Left lung (tissue), 10 donors: ENCODE data around the gene PARD6B. TPM values are rescaled to one million over a fixed set of nuclear protein-coding genes. Genes with fewer than 3 reads are reported as not detected.

ENCODE experiments used
- ATAC-seq: fragments of 200-7000 bp; cut with Tn5 transposase; one replicate; pipeline ENCODE4 v1.9.1; 2020; ENCODE audit warnings: moderate library complexity
- DNase-seq, 4 donors: peaks; one replicate each; pipeline ENCODE4 v3.0.0-alpha.2; 2013 to 2020
- H3K27ac ChIP-seq, 2 donors: fragments of 200-600 bp; sonication (generic) in 1 of 2; one replicate each; pipeline versions ENCODE4 v1.5.0 to v1.8.0; 2020 to 2021
- H3K27me3 ChIP-seq, 2 donors: fragments of 200-600 bp; sonication (generic) in 1 of 2; one replicate each; pipeline versions ENCODE4 v1.5.0 to v1.8.0; 2020 to 2021
- H3K36me3 ChIP-seq, 2 donors: fragments of 200-600 bp; sonication (generic) in 1 of 2; one replicate each; pipeline versions ENCODE4 v1.5.0 to v1.8.0; 2020 to 2021
- H3K4me1 ChIP-seq, 2 donors: fragments of 200-600 bp; one replicate each; pipeline ENCODE4 v1.8.0; 2021
- H3K4me3 ChIP-seq, 2 donors: fragments of 200-600 bp; sonication (generic) in 1 of 2; one replicate each; pipeline versions ENCODE4 v1.5.0 to v1.8.0; 2020 to 2021; ENCODE audit warnings: mild to moderate bottlenecking in 1 of 2
- H3K9me3 ChIP-seq, 2 donors: fragments of 200-600 bp; sonication (generic) in 1 of 2; one replicate each; pipeline versions ENCODE4 v1.5.0 to v1.8.0; 2020 to 2021
- intact Hi-C, 2 donors: fragments of 100-400 bp; cut with DNase I; formaldehyde crosslinking; loops; one replicate each; pipeline versions ENCODE4 v1.11.2 to v1.14.2; 2022
- polyA plus RNA-seq, 6 donors: library from polyadenylated mRNA; unstranded; fragments of 120-200 nt; gene quantifications; one replicate each; pipeline ENCODE4 v1.2.1, GENCODE V29; 2013; ENCODE audit not compliant: insufficient read length in 6 of 6
- total RNA-seq, 2 donors: library from RNA; stranded (reverse); fragmentation: NEBNext Ultra II Directional; extraction: Animal tissue kit (Norgen Biotek cat#: 25700); gene quantifications; one replicate each; pipeline ENCODE4 v1.2.1, GENCODE V29; 2021
- TF ChIP-seq, protein P1 (sequence below), 2 donors: fragments of 200-600 bp; sonication (generic) in 1 of 2; IDR thresholded peaks; one replicate each; pipeline versions ENCODE4 v1.5.0 to v1.8.0; 2021; ENCODE audit warnings: antibody characterized with exemption in 2 of 2
- donor health status: DM: no; HTN: yes; CAD: no.
- donor health status: DM: no; HTN: no; CAD: no.

PARD6B gene
- total and polyA plus RNA-seq, 8 donors, result 5.1 to 37.3 (median 7.5) TPM

DNA sequence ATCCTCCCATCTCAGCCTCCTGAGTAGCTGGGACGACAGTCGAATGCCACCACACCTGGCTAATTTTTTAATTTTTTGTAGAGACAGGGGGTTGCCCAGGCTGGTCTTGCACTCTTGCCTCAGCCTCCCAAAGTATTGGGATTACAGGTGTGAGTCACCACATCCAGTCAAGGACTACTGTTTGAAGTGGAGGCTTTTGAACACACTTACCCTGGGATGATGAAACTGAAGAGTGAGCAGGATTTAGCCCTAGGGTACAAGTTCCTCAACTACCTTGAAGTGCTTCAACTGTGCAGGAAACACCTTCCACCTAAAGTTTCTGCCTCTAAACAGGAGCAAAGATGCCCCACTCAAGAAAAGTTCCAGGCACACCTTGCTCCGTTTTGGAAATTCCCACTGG lies 15.7 kb upstream of the PARD6B start:
- TF ChIP-seq, protein P1, sequence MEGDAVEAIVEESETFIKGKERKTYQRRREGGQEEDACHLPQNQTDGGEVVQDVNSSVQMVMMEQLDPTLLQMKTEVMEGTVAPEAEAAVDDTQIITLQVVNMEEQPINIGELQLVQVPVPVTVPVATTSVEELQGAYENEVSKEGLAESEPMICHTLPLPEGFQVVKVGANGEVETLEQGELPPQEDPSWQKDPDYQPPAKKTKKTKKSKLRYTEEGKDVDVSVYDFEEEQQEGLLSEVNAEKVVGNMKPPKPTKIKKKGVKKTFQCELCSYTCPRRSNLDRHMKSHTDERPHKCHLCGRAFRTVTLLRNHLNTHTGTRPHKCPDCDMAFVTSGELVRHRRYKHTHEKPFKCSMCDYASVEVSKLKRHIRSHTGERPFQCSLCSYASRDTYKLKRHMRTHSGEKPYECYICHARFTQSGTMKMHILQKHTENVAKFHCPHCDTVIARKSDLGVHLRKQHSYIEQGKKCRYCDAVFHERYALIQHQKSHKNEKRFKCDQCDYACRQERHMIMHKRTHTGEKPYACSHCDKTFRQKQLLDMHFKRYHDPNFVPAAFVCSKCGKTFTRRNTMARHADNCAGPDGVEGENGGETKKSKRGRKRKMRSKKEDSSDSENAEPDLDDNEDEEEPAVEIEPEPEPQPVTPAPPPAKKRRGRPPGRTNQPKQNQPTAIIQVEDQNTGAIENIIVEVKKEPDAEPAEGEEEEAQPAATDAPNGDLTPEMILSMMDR (IDR thresholded peaks at IDR 0.05), result no peak
- intact Hi-C loops, result no loop called here
- Histone ChIP-seq H3K9me3 (no peaks in the 10 kb centered on the region), H3K4me3 (no peak overlapping the region), H3K27me3 (no peaks in the 10 kb centered on the region), H3K27ac (no peak overlapping the region), H3K36me3 (no peaks in the 10 kb centered on the region), H3K4me1 (peaks cover 0 to 7% of the 10 kb centered on the region in 2 donors)
- DNase-seq (no peak), ATAC-seq (peak; percentile 71)

DNA sequence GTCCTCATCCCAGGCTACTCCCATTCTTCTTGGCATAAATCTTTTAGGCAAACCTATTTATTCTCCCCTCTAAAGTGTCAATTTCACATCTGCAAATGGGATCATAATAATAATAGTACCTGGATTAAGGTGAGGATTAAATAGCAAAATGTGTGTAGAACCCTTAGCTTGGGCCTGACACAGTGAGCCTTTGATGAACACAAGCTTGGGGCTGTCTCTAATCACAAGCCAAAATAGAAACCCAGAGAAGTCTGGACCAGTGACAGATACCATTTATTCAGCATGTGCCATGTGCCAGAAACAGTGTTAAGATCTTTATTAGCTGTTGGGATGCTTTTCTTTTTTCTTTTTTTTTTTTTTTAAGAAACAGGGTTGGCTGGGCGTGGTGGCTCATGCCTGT lies 14.9 kb upstream of the PARD6B start:
- DNase-seq (no peak), ATAC-seq (no peak)
- Histone ChIP-seq H3K4me1 (no peaks in the 10 kb centered on the region), H3K27me3 (no peaks in the 10 kb centered on the region), H3K27ac (no peak overlapping the region), H3K36me3 (no peaks in the 10 kb centered on the region), H3K4me3 (no peak overlapping the region), H3K9me3 (no peaks in the 10 kb centered on the region)
- intact Hi-C loops, result no loop called here
- TF ChIP-seq, protein P1 (IDR thresholded peaks at IDR 0.05), result no peak

DNA sequence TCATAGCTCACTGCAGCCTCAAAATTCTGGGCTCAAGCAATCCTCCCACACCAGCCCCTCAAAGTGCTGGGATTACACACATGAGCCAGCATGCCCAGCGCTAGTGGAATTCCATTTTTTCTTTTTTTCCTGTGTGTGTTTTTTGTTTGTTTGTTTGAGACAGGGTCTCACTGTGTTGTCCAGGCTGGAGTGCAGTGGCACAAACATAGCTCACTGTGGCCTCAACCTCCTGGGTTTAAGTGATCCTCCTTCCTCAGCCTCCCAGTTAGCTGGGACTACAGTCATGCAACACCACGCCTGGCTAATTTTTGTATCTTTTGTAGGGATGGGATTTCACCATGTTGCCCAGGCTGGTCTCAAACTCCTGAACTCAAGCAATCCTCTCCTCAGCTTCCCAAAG lies 14.1 kb upstream of the PARD6B start:
- intact Hi-C loops, result no loop called here
- TF ChIP-seq, protein P1 (IDR thresholded peaks at IDR 0.05), result no peak
- Histone ChIP-seq H3K36me3 (no peaks in the 10 kb centered on the region), H3K27ac (no peak overlapping the region), H3K4me1 (no peaks in the 10 kb centered on the region), H3K4me3 (no peak overlapping the region), H3K9me3 (no peaks in the 10 kb centered on the region), H3K27me3 (no peaks in the 10 kb centered on the region)
- no peak for ATAC-seq
- DNase-seq, result no peak

DNA sequence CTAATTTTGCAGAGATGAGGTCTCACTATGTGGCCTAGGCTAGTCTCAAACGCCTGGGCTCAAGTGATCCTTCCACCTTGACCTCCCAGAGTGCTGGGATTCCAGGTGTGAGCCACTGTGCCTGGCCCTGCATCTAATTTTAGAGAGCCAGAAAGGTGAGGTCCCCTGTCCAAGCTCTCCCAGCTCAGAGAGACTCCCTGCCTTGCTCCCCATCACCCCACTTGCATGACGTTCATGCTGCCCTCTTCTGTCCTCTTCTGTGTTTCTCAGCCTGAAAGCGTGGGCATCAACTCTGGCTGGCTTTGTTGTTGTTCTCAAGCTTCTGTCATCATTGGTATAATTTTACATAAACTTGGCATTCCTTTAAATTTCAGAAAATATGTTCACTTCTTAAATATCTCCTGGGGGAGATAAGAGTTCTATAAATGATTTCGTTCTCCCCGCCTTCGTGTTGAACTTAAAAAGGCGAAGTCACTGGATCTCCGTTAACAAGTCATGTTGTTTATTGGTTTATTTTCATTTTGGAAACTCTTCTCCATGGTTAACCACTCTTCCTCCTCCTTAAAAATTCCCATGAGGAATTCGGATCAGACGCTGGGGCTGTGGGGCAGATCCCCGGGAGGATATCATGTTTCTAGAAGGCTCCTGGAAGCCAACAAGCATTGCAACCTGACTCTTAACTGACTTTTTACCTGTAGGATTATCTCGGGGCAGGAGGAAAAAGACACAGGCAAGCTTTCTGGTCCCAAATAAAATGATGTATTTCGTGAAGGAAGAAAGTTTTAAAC lies 13.2 kb upstream of the PARD6B start:
- DNase-seq (no peak), ATAC-seq (no peak)
- Histone ChIP-seq H3K36me3 (no peaks in the 10 kb centered on the region), H3K4me1 (no peaks in the 10 kb centered on the region), H3K27ac (no peak overlapping the region), H3K9me3 (no peaks in the 10 kb centered on the region), H3K27me3 (no peaks in the 10 kb centered on the region), H3K4me3 (no peak overlapping the region)
- intact Hi-C loops, result no loop called here
- TF ChIP-seq, protein P1 (IDR thresholded peaks at IDR 0.05), result no peak

DNA sequence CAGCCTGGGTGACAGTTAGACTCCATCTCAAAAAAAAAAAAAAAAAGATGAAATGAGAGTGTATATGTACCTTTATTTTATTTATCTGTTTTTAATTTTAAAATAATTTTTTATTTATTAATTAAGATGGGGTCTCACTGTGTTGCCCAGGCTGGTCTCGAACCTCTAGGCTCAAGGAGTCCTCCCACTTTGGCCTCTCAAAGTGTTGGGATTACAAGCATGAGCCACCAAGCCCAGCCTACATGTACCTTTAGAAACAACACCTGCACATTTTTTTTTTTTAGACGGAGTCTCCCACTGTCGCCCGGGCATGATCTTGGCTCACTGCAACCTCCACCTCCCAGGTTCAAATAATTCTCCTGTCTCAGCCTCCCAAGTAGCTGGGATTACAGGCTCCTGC lies 12.1 kb upstream of the PARD6B start:
- Histone ChIP-seq H3K9me3 (no peaks in the 10 kb centered on the region), H3K27me3 (no peaks in the 10 kb centered on the region), H3K27ac (no peak overlapping the region), H3K4me3 (no peak overlapping the region), H3K4me1 (no peaks in the 10 kb centered on the region), H3K36me3 (no peaks in the 10 kb centered on the region)
- no peak for DNase-seq
- TF ChIP-seq, protein P1 (IDR thresholded peaks at IDR 0.05), result no peak
- no peak for ATAC-seq
- intact Hi-C loops, result no loop called here
